Measurements from ENCODE around the gene GTF2IRD1.

DNA sequence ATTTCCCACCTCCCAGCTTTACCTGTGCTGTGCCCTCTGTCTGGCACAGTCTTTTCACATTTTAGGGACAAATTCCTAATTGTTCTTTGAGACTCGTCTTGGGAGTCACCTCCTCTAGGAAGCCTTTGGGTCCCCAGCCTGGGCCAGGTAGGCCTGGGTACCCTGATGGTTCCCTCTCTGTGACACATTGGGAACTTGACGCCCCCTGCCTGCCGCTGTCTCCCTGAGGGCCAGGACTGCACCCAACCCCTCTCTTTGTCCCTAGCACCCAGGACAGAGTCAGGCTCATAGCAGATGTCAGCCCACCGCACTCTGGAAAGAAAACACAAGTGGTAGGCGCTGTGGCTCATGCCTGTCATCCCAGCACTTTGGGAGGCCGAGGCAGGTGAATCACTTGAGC, 71.4 kb downstream of the GTF2IRD1 start:
- TF ChIP-seq EZH2 (IDR thresholded peaks at IDR 0.05; ENCODE audit: borderline replicate concordance, low read length) (no peak), CTCF (IDR thresholded peaks at IDR 0.05; ENCODE audit: low read length) (no peak; the same call in 1 of the 2 replicates)
